ENCODE measurements around the gene GARIN5B. TPM values are rescaled to one million over a fixed set of nuclear protein-coding genes. Genes with fewer than 3 reads are reported as not detected.
"Not testable (repeated sequence)": the region's sequence is repeated elsewhere in the genome, so short reads cannot be mapped to it uniquely, and the experiment has no call there.

GARIN5B gene
- total and polyA plus RNA-seq, 2 donors (not counting 1 experiment from before 2014, with no cell fraction given), result not detected

GRCh38 chr19:55407800-55408532 is 44.9 kb upstream of the GARIN5B start:
- peak overlapping the region; percentile 85 for H2AFZ ChIP-seq (ENCODE audit: insufficient read depth, low read depth, low read length, poor library complexity, severe bottlenecking)
- H3K9me3 ChIP-seq (ENCODE audit: control extremely low read depth in 1 of 3, control insufficient read depth in 2 of 3, insufficient read depth in 1 of 3, low read length in 2 of 3), result peaks cover 0 to 20% (median 3%) of the 10 kb centered on the region in 3 donors
- H4K20me1 ChIP-seq (ENCODE audit: control insufficient read depth, insufficient read depth, low read length, poor library complexity, severe bottlenecking), result peaks cover 5% of the 10 kb centered on the region
- DNase-seq, result peak; percentile 100
- intact Hi-C loops (cut with micrococcal nuclease), result loop anchor here (1.0 to 5.0 kb wide), 9 partner anchors 23 to 234 kb away; partner anchors contain the start of genes C19orf85, FIZ1, HSPBP1 and ISOC2
- peak; percentile 83 for ATAC-seq (ENCODE audit: low read depth)
- Mint-ChIP-seq H3K4me1 (peaks cover 32% of the 10 kb centered on the region), H3K9me3 (ENCODE audit: insufficient read depth) (peaks cover 6% of the 10 kb centered on the region), H3K27me3 (no peaks in the 10 kb centered on the region), H3K4me3 (peak overlapping the region; percentile 98), H3K27ac (peak overlapping the region; percentile 99)
- H3K36me3 ChIP-seq (replicated peaks in 1 of 2; ENCODE audit: control extremely low read depth in 1 of 2, control insufficient read depth in 1 of 2, extremely low read depth in 1 of 2, insufficient read depth in 2 of 2, low read length in 1 of 2), result peaks cover 0 to 29% of the 10 kb centered on the region in 2 experiments
- H3K4me2 ChIP-seq (replicated peaks; ENCODE audit: low read depth, low read length, poor library complexity, severe bottlenecking), result peak overlapping the region; percentile 90
- WGBS (ENCODE audit: insufficient coverage), result under 1% methylated on average over 69 of the region's 72 CpGs
- TF ChIP-seq, protein P1, sequence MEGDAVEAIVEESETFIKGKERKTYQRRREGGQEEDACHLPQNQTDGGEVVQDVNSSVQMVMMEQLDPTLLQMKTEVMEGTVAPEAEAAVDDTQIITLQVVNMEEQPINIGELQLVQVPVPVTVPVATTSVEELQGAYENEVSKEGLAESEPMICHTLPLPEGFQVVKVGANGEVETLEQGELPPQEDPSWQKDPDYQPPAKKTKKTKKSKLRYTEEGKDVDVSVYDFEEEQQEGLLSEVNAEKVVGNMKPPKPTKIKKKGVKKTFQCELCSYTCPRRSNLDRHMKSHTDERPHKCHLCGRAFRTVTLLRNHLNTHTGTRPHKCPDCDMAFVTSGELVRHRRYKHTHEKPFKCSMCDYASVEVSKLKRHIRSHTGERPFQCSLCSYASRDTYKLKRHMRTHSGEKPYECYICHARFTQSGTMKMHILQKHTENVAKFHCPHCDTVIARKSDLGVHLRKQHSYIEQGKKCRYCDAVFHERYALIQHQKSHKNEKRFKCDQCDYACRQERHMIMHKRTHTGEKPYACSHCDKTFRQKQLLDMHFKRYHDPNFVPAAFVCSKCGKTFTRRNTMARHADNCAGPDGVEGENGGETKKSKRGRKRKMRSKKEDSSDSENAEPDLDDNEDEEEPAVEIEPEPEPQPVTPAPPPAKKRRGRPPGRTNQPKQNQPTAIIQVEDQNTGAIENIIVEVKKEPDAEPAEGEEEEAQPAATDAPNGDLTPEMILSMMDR (IDR thresholded peaks at IDR 0.05), result no peak
- no peak for TF ChIP-seq EZH2 (IDR thresholded peaks at IDR 0.05; ENCODE audit: borderline replicate concordance, insufficient read depth, low read depth, low read length, poor library complexity, severe bottlenecking)
- CTCF ChIA-PET, result interaction anchor here (0.6 to 1.9 kb wide), 6 partner anchors 8 to 267 kb away, joined by 3 to 6 read pairs (median 4); partner anchors contain the start of gene TMEM238
- H3K79me2 ChIP-seq (ENCODE audit: control insufficient read depth, insufficient read depth, low read length), result peaks cover 25% of the 10 kb centered on the region
- POLR2A ChIA-PET, result interaction anchor here (0.6 to 2.3 kb wide), 15 partner anchors 15 to 290 kb away, joined by 3 to 21 read pairs (median 7); partner anchors contain the start of genes ISOC2, KMT5C, PPP1R12C and PPP6R1
- H3K9ac ChIP-seq (ENCODE audit: low read length), result peak overlapping the region; percentile 79
- H3K4me3 ChIP-seq (ENCODE audit: control extremely low read depth in 1 of 5, extremely low read depth in 1 of 5, insufficient read depth in 1 of 5, low read depth in 2 of 5, low read length in 4 of 5), result peak overlapping the region; percentile 55 to 89 (median 77)
- H3K27me3 ChIP-seq (replicated peaks in 1 of 4; ENCODE audit: control extremely low read depth in 1 of 4, control insufficient read depth in 3 of 4, insufficient read depth in 4 of 4, low read length in 3 of 4), result no peaks in the 10 kb centered on the region
- peaks cover 11 to 25% of the 10 kb centered on the region in 2 donors for H3K4me1 ChIP-seq (ENCODE audit: control insufficient read depth in 2 of 2, insufficient read depth in 2 of 2, low read length in 2 of 2)
- H3K27ac ChIP-seq (ENCODE audit: low read length in 2 of 2), result peak overlapping the region; percentile 99 to 100

DNA sequence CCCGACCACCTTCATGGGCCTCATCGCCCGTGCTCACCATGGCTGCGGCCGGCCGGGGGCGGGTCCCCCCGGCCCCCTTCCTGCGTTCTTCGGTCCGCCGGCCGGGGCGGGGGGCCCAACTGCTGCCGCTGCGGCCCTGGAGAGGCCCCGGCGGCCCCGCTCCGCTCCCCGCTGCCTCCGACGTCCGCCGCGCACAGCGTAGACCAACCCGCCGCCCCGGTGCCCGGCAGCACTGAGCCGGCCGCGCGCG is 44.4 kb upstream of the GARIN5B start, which contains the start of gene UBE2S:
UBE2S (minus strand) TSS at position 239 of the 250 bp plus-strand sequence; CDS start at position 40, 199 bp downstream.
- not testable (repeated sequence) for H3K27me3 Mint-ChIP-seq; H4K20me1 ChIP-seq (ENCODE audit: control insufficient read depth, insufficient read depth, low read length, poor library complexity, severe bottlenecking); H3K9me3 Mint-ChIP-seq (ENCODE audit: insufficient read depth); ATAC-seq (ENCODE audit: low read depth); DNase-seq; H3K27me3 ChIP-seq (replicated peaks in 1 of 4; ENCODE audit: control extremely low read depth in 1 of 4, control insufficient read depth in 3 of 4, insufficient read depth in 4 of 4, low read length in 3 of 4)
- peaks cover 25% of the 10 kb centered on the region for H3K79me2 ChIP-seq (ENCODE audit: control insufficient read depth, insufficient read depth, low read length)
- ChIA-PET CTCF (interaction anchor here (1.0 kb wide), 1 partner anchor 9 kb away, joined by 3 read pairs; no protein-coding TSS in a partner anchor), POLR2A (interaction anchor here (0.6 to 2.3 kb wide), 13 partner anchors 14 to 290 kb away, joined by 3 to 21 read pairs (median 8); partner anchors contain the start of genes KMT5C, PPP1R12C, PPP6R1 and TMEM238)
- H3K27ac ChIP-seq (ENCODE audit: low read length in 2 of 2), result peak within 1 kb of the TSS; percentile 99 to 100
- peak within 1 kb of the TSS; percentile 79 for H3K9ac ChIP-seq (ENCODE audit: low read length)
- Mint-ChIP-seq H3K4me1 (peaks cover 32% of the 10 kb centered on the region), H3K4me3 (peak within 1 kb of the TSS; percentile 98), H3K27ac (peak within 1 kb of the TSS; percentile 99)
- intact Hi-C loops (cut with micrococcal nuclease), result loop anchor here (5.0 kb wide), 4 partner anchors 55 to 235 kb away; partner anchors contain the start of genes C19orf85, FIZ1, ISOC2 and ZNF580
- peak within 1 kb of the TSS; percentile 85 for H2AFZ ChIP-seq (ENCODE audit: insufficient read depth, low read depth, low read length, poor library complexity, severe bottlenecking)
- whole genome bisulfite sequencing (ENCODE audit: insufficient coverage), result 2% methylated on average over 36 of the region's 36 CpGs
- H3K9me3 ChIP-seq (ENCODE audit: control extremely low read depth in 1 of 3, control insufficient read depth in 2 of 3, insufficient read depth in 1 of 3, low read length in 2 of 3), result peaks cover 0 to 20% (median 3%) of the 10 kb centered on the region in 3 donors
- peak within 1 kb of the TSS; percentile 90 for H3K4me2 ChIP-seq (replicated peaks; ENCODE audit: low read depth, low read length, poor library complexity, severe bottlenecking)
- H3K4me3 ChIP-seq (ENCODE audit: control extremely low read depth in 1 of 5, extremely low read depth in 1 of 5, insufficient read depth in 1 of 5, low read depth in 2 of 5, low read length in 4 of 5), result peak within 1 kb of the TSS; percentile 55 to 89 (median 77)
- peaks cover 11 to 25% of the 10 kb centered on the region in 2 donors for H3K4me1 ChIP-seq (ENCODE audit: control insufficient read depth in 2 of 2, insufficient read depth in 2 of 2, low read length in 2 of 2)
- peaks cover 0 to 34% of the 10 kb centered on the region in 2 experiments for H3K36me3 ChIP-seq (replicated peaks in 1 of 2; ENCODE audit: control extremely low read depth in 1 of 2, control insufficient read depth in 1 of 2, extremely low read depth in 1 of 2, insufficient read depth in 2 of 2, low read length in 1 of 2)

All from B cell (primary cell).